Muscle layer of colon (tissue), 2 donors: Measurements from ENCODE around the gene MEF2C.

Experiments
- H3K27ac ChIP-seq: one replicate; pipeline ENCODE4 v1.7.0; 2013; ENCODE audit warnings: low read depth, mild to moderate bottlenecking, low read length, moderate library complexity
- H3K27me3 ChIP-seq, 2 donors: one replicate each; pipeline ENCODE4 v1.7.0; 2013; ENCODE audit warnings: low read length in 2 of 2, mild to moderate bottlenecking in 2 of 2; ENCODE audit not compliant: insufficient read depth in 2 of 2, control insufficient read depth in 1 of 2
- H3K36me3 ChIP-seq: one replicate; pipeline ENCODE4 v1.7.0; 2013; ENCODE audit warnings: mild to moderate bottlenecking, low read length; ENCODE audit not compliant: insufficient read depth
- H3K4me1 ChIP-seq: one replicate; pipeline ENCODE4 v1.7.0; 2013; ENCODE audit warnings: mild to moderate bottlenecking, low read length; ENCODE audit not compliant: insufficient read depth
- H3K4me3 ChIP-seq, 2 donors: one replicate each; pipeline ENCODE4 v1.7.0; 2013; ENCODE audit warnings: low read length in 2 of 2, low read depth in 1 of 2, mild to moderate bottlenecking in 1 of 2, moderate library complexity in 1 of 2
- H3K9ac ChIP-seq: one replicate; pipeline ENCODE4 v1.7.0; 2013; ENCODE audit warnings: low read length
- H3K9me3 ChIP-seq: one replicate; pipeline ENCODE4 v1.7.0; 2013; ENCODE audit warnings: mild to moderate bottlenecking, low read length
- donor health status: abdominal sarcoma.
- donor health status: Adenocarcinoma of cecum.

MEF2C gene

GRCh38 chr5:88667496-88668201 lies 215.3 kb downstream of the MEF2C start:
- Histone ChIP-seq H3K9me3 (peaks cover 11% of the 10 kb centered on the region), H3K4me3 (peak overlapping the region in 1 of 2 donors; percentile 18), H3K9ac (no peak overlapping the region), H3K27ac (no peak overlapping the region), H3K4me1 (peaks cover 5% of the 10 kb centered on the region), H3K27me3 (peaks cover 94 to 97% of the 10 kb centered on the region in 2 donors), H3K36me3 (no peaks in the 10 kb centered on the region)
